Measurements from ENCODE around the gene ARID5B. TPM values are rescaled to one million over a fixed set of nuclear protein-coding genes. Genes with fewer than 3 reads are reported as not detected.

ARID5B gene
- total RNA-seq, 4 donors from 2014 or later: 7.6 to 36.3 (median 21.2) TPM

DNA sequence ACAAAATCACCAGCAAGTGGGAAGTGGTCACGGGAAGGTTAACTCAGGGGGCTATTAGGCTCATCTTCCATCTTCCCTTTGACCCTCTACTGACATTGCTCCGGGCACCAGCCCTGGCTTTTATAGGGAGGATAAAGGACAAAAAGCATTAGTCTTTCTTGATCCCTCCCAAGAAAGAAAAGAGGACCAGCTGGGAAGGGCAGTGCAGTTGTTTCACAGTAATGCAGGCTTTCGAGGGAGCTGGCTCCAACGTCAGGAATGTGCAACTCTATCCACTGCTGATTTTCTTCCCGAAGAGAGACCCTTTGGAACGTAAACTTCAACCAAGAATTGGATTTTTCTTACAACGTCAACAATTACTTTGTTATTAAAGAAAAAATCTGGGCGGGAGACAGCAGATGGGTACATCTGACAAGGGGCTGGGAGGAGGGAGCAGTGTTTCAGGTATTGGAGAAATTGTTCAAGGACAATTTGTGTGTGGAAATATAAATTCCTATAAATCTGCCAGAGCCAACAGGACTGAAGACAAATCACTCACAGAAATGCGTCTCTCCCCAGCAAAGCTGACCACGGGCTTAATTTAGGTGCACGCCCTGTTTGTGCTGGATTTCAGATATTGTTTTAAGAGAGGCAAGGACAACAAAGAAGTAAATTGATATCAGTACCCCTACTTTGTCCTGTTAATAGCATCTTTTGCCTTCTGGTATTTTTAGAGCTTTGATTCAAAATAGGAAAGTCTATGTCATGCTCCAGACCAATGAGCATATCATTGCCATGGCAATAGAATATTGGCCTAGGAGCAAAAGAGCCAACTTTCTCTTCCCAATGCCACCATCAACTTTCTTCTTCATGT lies 23.4 kb upstream of the ARID5B start:
- DNase-seq: no peak
- no peaks in the 10 kb centered on the region for H3K27me3 ChIP-seq
- H3K9me3 ChIP-seq: no peaks in the 10 kb centered on the region
- H3K36me3 ChIP-seq: no peaks in the 10 kb centered on the region
- intact Hi-C loops (cut with DNase I): no loop called here
- H3K4me1 ChIP-seq: no peaks in the 10 kb centered on the region
- TF ChIP-seq, protein P1, sequence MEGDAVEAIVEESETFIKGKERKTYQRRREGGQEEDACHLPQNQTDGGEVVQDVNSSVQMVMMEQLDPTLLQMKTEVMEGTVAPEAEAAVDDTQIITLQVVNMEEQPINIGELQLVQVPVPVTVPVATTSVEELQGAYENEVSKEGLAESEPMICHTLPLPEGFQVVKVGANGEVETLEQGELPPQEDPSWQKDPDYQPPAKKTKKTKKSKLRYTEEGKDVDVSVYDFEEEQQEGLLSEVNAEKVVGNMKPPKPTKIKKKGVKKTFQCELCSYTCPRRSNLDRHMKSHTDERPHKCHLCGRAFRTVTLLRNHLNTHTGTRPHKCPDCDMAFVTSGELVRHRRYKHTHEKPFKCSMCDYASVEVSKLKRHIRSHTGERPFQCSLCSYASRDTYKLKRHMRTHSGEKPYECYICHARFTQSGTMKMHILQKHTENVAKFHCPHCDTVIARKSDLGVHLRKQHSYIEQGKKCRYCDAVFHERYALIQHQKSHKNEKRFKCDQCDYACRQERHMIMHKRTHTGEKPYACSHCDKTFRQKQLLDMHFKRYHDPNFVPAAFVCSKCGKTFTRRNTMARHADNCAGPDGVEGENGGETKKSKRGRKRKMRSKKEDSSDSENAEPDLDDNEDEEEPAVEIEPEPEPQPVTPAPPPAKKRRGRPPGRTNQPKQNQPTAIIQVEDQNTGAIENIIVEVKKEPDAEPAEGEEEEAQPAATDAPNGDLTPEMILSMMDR (IDR thresholded peaks at IDR 0.05): no peak
- no peak for TF ChIP-seq POLR2A (IDR thresholded peaks at IDR 0.05)
- no peak overlapping the region for H3K4me3 ChIP-seq (replicated peaks in 1 of 3)
- WGBS, 2 donors: 77 to 82% methylated on average over 11 of the region's 11 CpGs
- H3K27ac ChIP-seq: no peak overlapping the region

DNA sequence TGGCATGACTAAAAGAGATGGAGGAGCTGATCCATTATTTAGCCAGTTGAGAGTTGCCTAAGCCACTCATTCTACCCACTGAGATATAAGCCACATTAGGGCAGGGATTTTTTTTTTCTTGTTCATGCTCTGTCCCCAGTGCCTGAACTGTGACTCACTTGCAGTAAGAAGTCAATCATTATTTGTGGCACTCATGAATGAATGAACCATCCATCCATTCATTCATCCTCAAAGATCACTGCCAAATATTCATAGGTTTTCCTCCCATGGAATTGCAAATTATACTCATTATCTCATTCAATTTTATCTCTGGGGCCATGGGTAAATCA lies 22.8 kb upstream of the ARID5B start:
- no peaks in the 10 kb centered on the region for H3K27me3 ChIP-seq
- intact Hi-C loops (cut with DNase I): no loop called here

DNA sequence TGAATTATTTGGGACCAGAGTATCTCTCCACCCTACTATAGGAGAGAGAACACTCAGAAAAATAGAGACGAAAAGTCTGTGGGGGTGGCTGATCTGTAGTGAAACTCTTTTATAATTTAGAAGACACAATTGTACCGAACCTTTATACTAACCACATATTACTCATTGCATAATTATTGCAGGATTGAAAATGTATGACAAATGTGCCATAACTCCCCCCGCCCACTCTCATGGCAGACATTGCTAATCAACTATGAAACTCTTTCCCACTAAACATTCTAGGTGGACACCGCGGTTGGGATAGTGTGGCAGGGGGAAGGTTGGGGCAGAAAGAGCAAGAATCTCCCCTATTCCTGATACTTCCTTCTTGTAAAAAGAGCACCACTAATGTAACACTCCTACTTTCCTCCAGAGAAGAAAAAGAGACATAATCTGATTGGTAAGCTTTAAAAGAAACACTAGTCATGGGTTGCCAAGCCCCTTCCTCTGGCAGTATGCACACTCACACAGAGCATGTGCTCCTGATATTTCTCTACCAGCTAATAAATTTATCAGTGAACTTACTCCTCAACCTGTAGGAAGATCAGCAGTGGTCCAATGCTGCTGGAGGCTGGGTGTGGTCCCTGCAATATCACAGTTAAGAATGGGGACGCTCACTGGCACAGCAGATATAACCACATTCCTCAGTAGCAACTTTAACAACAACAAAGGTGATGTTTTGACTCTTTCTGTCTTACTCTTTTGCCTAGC lies 18.7 kb upstream of the ARID5B start:
- H3K9me3 ChIP-seq: no peaks in the 10 kb centered on the region
- H3K27ac ChIP-seq: no peak overlapping the region
- 93 to 97% methylated on average over 6 of the region's 6 CpGs for WGBS, 2 donors
- TF ChIP-seq, protein P1 (IDR thresholded peaks at IDR 0.05): no peak
- TF ChIP-seq POLR2A (IDR thresholded peaks at IDR 0.05): no peak
- H3K4me3 ChIP-seq (replicated peaks in 1 of 3): no peak overlapping the region
- no peaks in the 10 kb centered on the region for H3K27me3 ChIP-seq
- H3K36me3 ChIP-seq: no peaks in the 10 kb centered on the region
- intact Hi-C loops (cut with DNase I): no loop called here
- no peak for DNase-seq
- no peaks in the 10 kb centered on the region for H3K4me1 ChIP-seq

More for the DNA sequence above, 22.8 kb upstream of the ARID5B start:
- Histone ChIP-seq H3K9me3 (no peaks in the 10 kb centered on the region), H3K4me3 (replicated peaks in 1 of 3) (no peak overlapping the region), H3K36me3 (no peaks in the 10 kb centered on the region), H3K4me1 (no peaks in the 10 kb centered on the region), H3K27ac (no peak overlapping the region)
- DNase-seq: no peak
- TF ChIP-seq POLR2A (IDR thresholded peaks at IDR 0.05): no peak
- TF ChIP-seq, protein P1 (IDR thresholded peaks at IDR 0.05): no peak

DNA sequence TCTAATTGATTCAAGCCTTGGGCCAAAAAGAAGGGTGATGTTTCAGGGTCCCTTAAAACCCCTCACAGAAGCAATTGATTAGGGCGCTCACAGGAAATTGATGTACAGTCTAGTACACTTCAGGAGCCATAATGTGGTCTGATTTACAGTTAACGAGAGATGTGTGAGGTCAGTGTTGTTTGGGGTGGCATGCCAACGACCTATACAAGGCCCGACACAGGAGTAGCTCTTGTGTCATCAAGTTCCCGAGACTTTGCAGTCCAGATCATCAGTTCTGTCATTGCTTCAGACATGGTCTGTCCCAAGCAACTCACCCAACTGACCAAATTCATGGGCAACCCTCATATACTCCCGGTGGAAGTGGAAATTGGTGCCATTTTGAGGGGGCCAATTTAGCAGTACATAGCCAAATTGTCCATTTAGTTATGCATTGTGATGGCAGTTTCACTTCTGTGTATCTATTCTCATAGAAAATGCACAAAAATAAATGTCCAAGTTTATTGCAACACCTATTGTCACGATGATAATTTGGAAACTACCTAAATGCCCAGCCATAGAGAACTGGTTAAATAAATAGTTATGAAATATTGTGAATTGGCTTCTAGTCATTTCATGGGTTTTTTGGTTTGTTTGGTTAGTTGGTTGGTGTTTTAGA lies 18.0 kb upstream of the ARID5B start:
- intact Hi-C loops (cut with DNase I): no loop called here

More for the DNA sequence above, 18.0 kb upstream of the ARID5B start:
- TF ChIP-seq POLR2A (IDR thresholded peaks at IDR 0.05): no peak
- TF ChIP-seq, protein P1 (IDR thresholded peaks at IDR 0.05): no peak
- WGBS, 2 donors: 82 to 94% methylated on average over 7 of the region's 7 CpGs
- no peak for DNase-seq
- Histone ChIP-seq H3K9me3 (no peaks in the 10 kb centered on the region), H3K36me3 (no peaks in the 10 kb centered on the region), H3K27me3 (no peaks in the 10 kb centered on the region), H3K4me3 (replicated peaks in 1 of 3) (no peak overlapping the region), H3K4me1 (no peaks in the 10 kb centered on the region), H3K27ac (no peak overlapping the region)
